ENCODE data around the gene DBX2. TPM values are rescaled to one million over a fixed set of nuclear protein-coding genes. Genes with fewer than 3 reads are reported as not detected.
"Not testable (repeated sequence)": the region's sequence is repeated elsewhere in the genome, so short reads cannot be mapped to it uniquely, and the experiment has no call there.

DBX2 gene
- total RNA-seq, 4 donors from 2014 or later: 0.11 to 0.39 TPM; not detected in 2

- no peaks in the 10 kb centered on the region for H3K36me3 ChIP-seq
- in situ Hi-C loops (cut with MboI; ENCODE audit: low sequenced_read_pairs in 4 of 4): no loop called here
These were observed 57.7 kb downstream of the DBX2 start for GRCh38 chr12:44993161-44993560.

GRCh38 chr12:44984863-44985262 lies 66.0 kb downstream of the DBX2 start:
- ATAC-seq; H3K4me1 ChIP-seq; H3K36me3 ChIP-seq; H3K27me3 ChIP-seq; in situ Hi-C loops (cut with MboI; ENCODE audit: low sequenced_read_pairs in 4 of 4); H3K4me3 ChIP-seq; intact Hi-C loops (cut with DNase I; ENCODE audit: low total_unique reads); H3K9me3 ChIP-seq; H3K27ac ChIP-seq; DNase-seq: not testable (repeated sequence)

More at GRCh38 chr12:44993161-44993560, 57.7 kb downstream of the DBX2 start:
- TF ChIP-seq POLR2A (IDR thresholded peaks at IDR 0.05): no peak
- TF ChIP-seq CTCF (IDR thresholded peaks at IDR 0.05 in 4 of 5, conservative IDR thresholded peaks at IDR 0.05 in 1 of 5): no peak
- H3K4me1 ChIP-seq: no peaks in the 10 kb centered on the region
- DNase-seq (no peak), ATAC-seq (no peak)
- intact Hi-C loops (cut with DNase I; ENCODE audit: low total_unique reads): no loop called here
- no peak overlapping the region for H3K27ac ChIP-seq
- no peaks in the 10 kb centered on the region for H3K9me3 ChIP-seq
- H3K27me3 ChIP-seq: no peaks in the 10 kb centered on the region
- no peak overlapping the region for H3K4me3 ChIP-seq

- H3K36me3 ChIP-seq: no peaks in the 10 kb centered on the region
- no peaks in the 10 kb centered on the region for H3K4me1 ChIP-seq
- no peak for ATAC-seq
- intact Hi-C loops (cut with DNase I; ENCODE audit: low total_unique reads): no loop called here
- no peak overlapping the region for H3K4me3 ChIP-seq
- in situ Hi-C loops (cut with MboI; ENCODE audit: low sequenced_read_pairs in 4 of 4): no loop called here
- no peak for DNase-seq
- H3K9me3 ChIP-seq: no peaks in the 10 kb centered on the region
- H3K27ac ChIP-seq: no peak overlapping the region
- TF ChIP-seq POLR2A (IDR thresholded peaks at IDR 0.05) (no peak), CTCF (IDR thresholded peaks at IDR 0.05 in 4 of 5, conservative IDR thresholded peaks at IDR 0.05 in 1 of 5) (no peak)
- H3K27me3 ChIP-seq: no peaks in the 10 kb centered on the region
These were observed 71.0 kb downstream of the DBX2 start for GRCh38 chr12:44979918-44980317.

- H3K9me3 ChIP-seq: no peaks in the 10 kb centered on the region
- no peak overlapping the region for H3K27ac ChIP-seq
- DNase-seq: no peak
- TF ChIP-seq POLR2A (IDR thresholded peaks at IDR 0.05): no peak
- TF ChIP-seq CTCF (IDR thresholded peaks at IDR 0.05 in 4 of 5, conservative IDR thresholded peaks at IDR 0.05 in 1 of 5): no peak
- H3K4me3 ChIP-seq: no peak overlapping the region
- no peaks in the 10 kb centered on the region for H3K27me3 ChIP-seq
- in situ Hi-C loops (cut with MboI; ENCODE audit: low sequenced_read_pairs in 4 of 4) (no loop called here), intact Hi-C loops (cut with DNase I; ENCODE audit: low total_unique reads) (no loop called here)
- H3K4me1 ChIP-seq: no peaks in the 10 kb centered on the region
- no peaks in the 10 kb centered on the region for H3K36me3 ChIP-seq
- ATAC-seq: no peak
These were observed 74.7 kb downstream of the DBX2 start for GRCh38 chr12:44976246-44976645.

GRCh38 chr12:44972746-44973421 lies 78.0 kb downstream of the DBX2 start:
- H3K4me1 ChIP-seq: no peaks in the 10 kb centered on the region
- TF ChIP-seq POLR2A (IDR thresholded peaks at IDR 0.05) (no peak), CTCF (IDR thresholded peaks at IDR 0.05 in 4 of 5, conservative IDR thresholded peaks at IDR 0.05 in 1 of 5) (no peak)
- no peak for DNase-seq
- ATAC-seq: no peak
- no peaks in the 10 kb centered on the region for H3K9me3 ChIP-seq
- in situ Hi-C loops (cut with MboI; ENCODE audit: low sequenced_read_pairs in 4 of 4) (no loop called here), intact Hi-C loops (cut with DNase I; ENCODE audit: low total_unique reads) (no loop called here)
- H3K27ac ChIP-seq: no peak overlapping the region
- H3K27me3 ChIP-seq: no peaks in the 10 kb centered on the region
- no peaks in the 10 kb centered on the region for H3K36me3 ChIP-seq
- no peak overlapping the region for H3K4me3 ChIP-seq
